OCI-LY7 (cell line): ENCODE results near the gene EIF4E2. TPM values are rescaled to one million over a fixed set of nuclear protein-coding genes. Genes with fewer than 3 reads are reported as not detected.

Source experiments
- BruUV-seq: library from RNA; stranded (reverse); fragments of 400-500 nt; replicated peaks from 2 replicates; lab custom pipeline; 2021; lab: Mats Ljungman, UMichigan
- CTCF ChIA-PET: fragments of 300-600 bp; sonication (Branson Sonifier 250); formaldehyde crosslinking; loops from one replicate; lab custom pipeline; 2022; ENCODE audit warnings: antibody characterized with exemption; ENCODE audit not compliant: unreplicated experiment; lab: Charles Lee
- POLR2A ChIA-PET: fragments of 300-600 bp; sonication (Branson Sonifier 250); formaldehyde crosslinking; loops from one replicate; lab custom pipeline; 2022; ENCODE audit warnings: antibody characterized with exemption; lab: Charles Lee
- DNase-seq: peaks from one replicate; pipeline ENCODE4 v3.0.0-alpha.2; 2015; ENCODE audit warnings: low spot score
- H2AFZ ChIP-seq: fragments of 200-600 bp; sonication (generic), shearing (Covaris generic); 2 replicates; pipeline ENCODE4 v1.6.1; 2014; ENCODE audit warnings: mild to moderate bottlenecking, antibody characterized with exemption, low read length, moderate library complexity
- H3K27ac ChIP-seq: fragments of 200-600 bp; sonication (generic); 2 replicates; pipeline ENCODE4 v1.5.1; 2014; ENCODE audit warnings: mixed run types, low read depth, mild to moderate bottlenecking, moderate library complexity, low read length, inconsistent platforms; ENCODE audit not compliant: poor library complexity, severe bottlenecking
- H3K36me3 ChIP-seq: fragments of 200-600 bp; sonication (generic); 2 replicates; pipeline ENCODE4 v1.6.1; 2014; ENCODE audit warnings: mild to moderate bottlenecking, antibody characterized with exemption, low read length, moderate library complexity, mixed read lengths; ENCODE audit not compliant: insufficient read depth
- H3K4me1 ChIP-seq: fragments of 200-600 bp; sonication (generic); 2 replicates; pipeline ENCODE4 v1.5.1; 2014; ENCODE audit warnings: mild to moderate bottlenecking, low read length; ENCODE audit not compliant: insufficient read depth, poor library complexity, severe bottlenecking
- H3K4me2 ChIP-seq: fragments of 200-600 bp; sonication (generic); 2 replicates; pipeline ENCODE4 v1.6.1; 2014; ENCODE audit warnings: mild to moderate bottlenecking, low read length
- H3K4me3 ChIP-seq: fragments of 200-600 bp; sonication (generic); 2 replicates; pipeline ENCODE4 v1.5.1; 2014; ENCODE audit warnings: mild to moderate bottlenecking, low read depth, low read length; ENCODE audit not compliant: poor library complexity, severe bottlenecking
- H3K79me2 ChIP-seq: fragments of 200-600 bp; sonication (generic); 2 replicates; pipeline ENCODE4 v1.6.1; 2016; ENCODE audit warnings: low read depth, mild to moderate bottlenecking, low read length, moderate library complexity, mixed read lengths; ENCODE audit not compliant: insufficient read depth
- H3K9me2 ChIP-seq: fragments of 200-600 bp; sonication (generic); 2 replicates; pipeline ENCODE4 v1.6.1; 2016; ENCODE audit warnings: mild to moderate bottlenecking, low read length, mixed read lengths; ENCODE audit not compliant: insufficient read depth
- H3K9me3 ChIP-seq: fragments of 200-600 bp; sonication (generic); 2 replicates; pipeline ENCODE4 v1.6.1; 2014; ENCODE audit warnings: mild to moderate bottlenecking, mixed run types, low read length, mixed read lengths
- H4K20me1 ChIP-seq: fragments of 200-600 bp; sonication (generic); 2 replicates; pipeline ENCODE4 v1.6.1; 2014; ENCODE audit warnings: mild to moderate bottlenecking, antibody characterized with exemption, low read length, moderate library complexity, mixed read lengths; ENCODE audit not compliant: insufficient read depth
- CTCF ChIP-seq: fragments of 200-600 bp; sonication (generic); conservative IDR thresholded peaks from 2 replicates; pipeline ENCODE4 v1.5.1; 2014; ENCODE audit warnings: mild to moderate bottlenecking, antibody characterized with exemption, low read length, moderate library complexity, mixed read lengths
- EZH2phosphoT487 ChIP-seq: fragments of 200-600 bp; sonication (generic); IDR thresholded peaks from 2 replicates; pipeline ENCODE4 v1.6.1; 2018; ENCODE audit warnings: low read depth, borderline replicate concordance, mild to moderate bottlenecking, mixed run types, antibody characterized with exemption, low read length, moderate library complexity, mixed read lengths
- intact Hi-C: fragments of 100-400 bp; cut with micrococcal nuclease; formaldehyde crosslinking; loops from one replicate; pipeline ENCODE4 v1.10.0; 2022; ENCODE audit not compliant: unreplicated experiment
- total RNA-seq, 2 experiments: library from RNA; depleted of rRNA in 1 of 2; stranded (reverse); fragments of >200 nt in 1 of 2; shearing (Covaris generic) in 1 of 2; gene quantifications; 2 replicates each; pipeline ENCODE4 v1.2.3, GENCODE V29; 2014 to 2022

EIF4E2 gene
- total RNA-seq, 2 experiments from 2014 or later: 59.9 to 76.3 TPM

DNA sequence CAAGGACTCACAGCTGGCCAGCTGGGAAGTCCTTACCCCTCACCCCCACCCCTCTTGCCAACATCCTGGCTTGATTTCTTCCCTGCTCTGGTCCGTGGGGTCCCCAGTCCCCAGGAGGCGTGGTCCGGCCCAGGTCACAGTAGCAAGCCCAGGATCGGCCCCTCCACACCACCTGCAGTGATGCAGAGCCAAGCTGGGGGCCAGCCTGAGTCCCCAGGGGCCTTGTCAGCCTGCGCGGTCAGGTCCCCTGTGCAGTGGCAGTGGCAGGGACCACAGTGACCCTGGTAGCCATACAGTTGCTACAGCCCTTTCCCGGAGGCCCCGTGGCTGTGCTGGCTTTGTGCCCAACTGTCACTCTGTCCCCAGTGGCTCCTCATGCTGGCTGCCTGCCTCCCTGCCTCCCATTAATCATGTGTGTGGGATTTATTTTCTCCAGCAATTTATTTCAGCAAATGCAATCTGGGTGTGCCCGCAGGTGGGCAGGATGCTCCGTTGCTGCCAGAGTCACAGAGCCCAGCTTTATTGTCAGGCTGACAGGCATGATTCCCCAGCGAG, 39.1 kb upstream of the EIF4E2 start:
- Histone ChIP-seq H3K9me2 (no peaks in the 10 kb centered on the region), H3K4me3 (no peak overlapping the region), H3K4me1 (no peaks in the 10 kb centered on the region), H2AFZ (no peak overlapping the region), H3K9me3 (no peaks in the 10 kb centered on the region), H3K79me2 (no peaks in the 10 kb centered on the region), H3K36me3 (no peaks in the 10 kb centered on the region), H4K20me1 (no peaks in the 10 kb centered on the region), H3K4me2 (no peak overlapping the region), H3K27ac (no peak overlapping the region)
- POLR2A ChIA-PET: no interaction called here
- intact Hi-C loops: no loop called here
- BruUV-seq: no TSS peak
- TF ChIP-seq CTCF: no peak
- TF ChIP-seq EZH2phosphoT487: no peak
- no peak for DNase-seq
- CTCF ChIA-PET: no interaction called here

- H3K36me3 ChIP-seq: no peaks in the 10 kb centered on the region
- no peaks in the 10 kb centered on the region for H3K9me2 ChIP-seq
- no peak overlapping the region for H3K4me3 ChIP-seq
- H4K20me1 ChIP-seq: no peaks in the 10 kb centered on the region
- H2AFZ ChIP-seq: no peak overlapping the region
- no peak for TF ChIP-seq CTCF
- TF ChIP-seq EZH2phosphoT487: no peak
- ChIA-PET CTCF (interaction anchor here (0.6 kb wide), 1 partner anchor 73 kb away, joined by 4 read pairs; no protein-coding TSS in a partner anchor), POLR2A (no interaction called here)
- BruUV-seq: no TSS peak
- DNase-seq: no peak
- H3K79me2 ChIP-seq: no peaks in the 10 kb centered on the region
- H3K4me1 ChIP-seq: no peaks in the 10 kb centered on the region
- no peak overlapping the region for H3K4me2 ChIP-seq
- no peak overlapping the region for H3K27ac ChIP-seq
- intact Hi-C loops: no loop called here
- no peaks in the 10 kb centered on the region for H3K9me3 ChIP-seq
Observed at GRCh38 chr2:232512602-232513001, 37.9 kb upstream of the EIF4E2 start.

GRCh38 chr2:232513353-232513752, 37.1 kb upstream of the EIF4E2 start:
- Histone ChIP-seq H4K20me1 (no peaks in the 10 kb centered on the region), H3K4me1 (no peaks in the 10 kb centered on the region), H3K4me2 (no peak overlapping the region), H3K9me2 (no peaks in the 10 kb centered on the region), H3K4me3 (no peak overlapping the region), H3K9me3 (no peaks in the 10 kb centered on the region), H3K36me3 (no peaks in the 10 kb centered on the region), H3K27ac (no peak overlapping the region), H3K79me2 (no peaks in the 10 kb centered on the region), H2AFZ (no peak overlapping the region)
- CTCF ChIA-PET: interaction anchor here (0.6 kb wide), 1 partner anchor 74 kb away, joined by 4 read pairs; no protein-coding TSS in a partner anchor
- POLR2A ChIA-PET: interaction anchor here (0.5 kb wide), 1 partner anchor 87 kb away, joined by 4 read pairs; no protein-coding TSS in a partner anchor
- DNase-seq: no peak
- intact Hi-C loops: no loop called here
- no peak for TF ChIP-seq CTCF
- no peak for TF ChIP-seq EZH2phosphoT487
- BruUV-seq: no TSS peak
